ENCODE measurements around the gene SNX32. TPM values are rescaled to one million over a fixed set of nuclear protein-coding genes. Genes with fewer than 3 reads are reported as not detected.

SNX32 gene
- total and polyA plus RNA-seq, 9 of the 15 experiments (the other 6 are each of a cell fraction or from before 2014, with no cell fraction given): 0.03 TPM; not detected in 7

- no peak for TF ChIP-seq MLLT1 (IDR thresholded peaks at IDR 0.05)
- no peak for TF ChIP-seq NR2C1 (IDR thresholded peaks at IDR 0.05)
- TF ChIP-seq NR2C1 (tag; IDR thresholded peaks at IDR 0.05): no peak
- TF ChIP-seq MYBL2 (IDR thresholded peaks at IDR 0.05; ENCODE audit: low read depth): no peak
- TF ChIP-seq MYBL2 (CRISPR knock-in tag; IDR thresholded peaks at IDR 0.05; ENCODE audit: borderline replicate concordance): no peak
- TF ChIP-seq ZKSCAN1 (IDR thresholded peaks at IDR 0.05; ENCODE audit: low read depth, low read length): no peak; the same call in 1 of the 2 replicates
- no peak for TF ChIP-seq NFE2L1 (tag; IDR thresholded peaks at IDR 0.05; ENCODE audit: borderline replicate concordance, low read depth)
- TF ChIP-seq CREBBP (IDR thresholded peaks at IDR 0.05; ENCODE audit: low read depth, low read length): no peak
- TF ChIP-seq GATA2 (CRISPR knock-in tag; IDR thresholded peaks at IDR 0.05): no peak
- TF ChIP-seq ZNF589 (CRISPR knock-in tag; IDR thresholded peaks at IDR 0.05; ENCODE audit: low read depth): no peak
- TF ChIP-seq ZNF444 (CRISPR knock-in tag; IDR thresholded peaks at IDR 0.05): no peak
- peak; percentile 74 for TF ChIP-seq CHD1 (IDR thresholded peaks at IDR 0.05; ENCODE audit: low read length)
- TF ChIP-seq MTA3 (IDR thresholded peaks at IDR 0.05; ENCODE audit: borderline replicate concordance): peak; percentile 87; the same call in 1 of the 2 replicates
- TF ChIP-seq ZNF512 (tag; IDR thresholded peaks at IDR 0.05): no peak
- no peak for TF ChIP-seq ATF1 (CRISPR knock-in tag; IDR thresholded peaks at IDR 0.05)
- TF ChIP-seq ATF1 (tag; IDR thresholded peaks at IDR 0.05): peak; percentile 95
- peak; percentile 99 for TF ChIP-seq ATF7 (IDR thresholded peaks at IDR 0.05)
- TF ChIP-seq NFYB (IDR thresholded peaks at IDR 0.05; ENCODE audit: extremely low read depth, insufficient read length): no peak
- no peak for TF ChIP-seq CREB5 (CRISPR knock-in tag; IDR thresholded peaks at IDR 0.05)
- TF ChIP-seq HDGF (IDR thresholded peaks at IDR 0.05): no peak
- TF ChIP-seq CEBPZ (IDR thresholded peaks at IDR 0.05; ENCODE audit: borderline replicate concordance, low read depth, low read length): no peak
- TF ChIP-seq LARP7 (IDR thresholded peaks at IDR 0.05): no peak
- no peak; the same call in 1 of the 2 replicates for TF ChIP-seq SREBF1 (IDR thresholded peaks at IDR 0.05; ENCODE audit: borderline replicate concordance, low read depth, low read length)
Observed at GRCh38 chr11:65900125-65900898, 66.5 kb downstream of the SNX32 start, which contains the start of gene FOSL1 (continued).
